Measurements from ENCODE around the gene KDM3A.

The KDM3A gene

GRCh38 chr2:86518481-86518880 is 77.3 kb downstream of the KDM3A start:
- no peak for DNase-seq (ENCODE audit: low read depth)

DNA sequence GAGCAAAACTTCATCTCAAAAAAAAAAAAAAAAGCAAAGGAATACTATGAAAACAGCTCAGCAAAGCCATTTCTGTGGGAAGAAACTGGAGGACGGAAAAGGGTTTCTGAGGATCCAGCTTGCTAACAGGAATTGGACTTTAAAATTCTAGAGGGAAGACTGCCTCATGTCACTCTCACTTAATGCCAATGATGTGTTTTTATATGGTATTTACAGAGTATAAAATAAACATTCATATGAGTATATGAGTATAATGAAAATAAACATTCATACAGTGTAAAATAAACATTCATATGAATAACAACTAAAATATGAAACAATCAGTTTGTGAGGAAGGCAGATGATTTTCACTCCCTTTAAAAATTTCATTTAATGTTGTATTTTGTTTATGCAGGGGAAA is 78.2 kb downstream of the KDM3A start:
- DNase-seq (ENCODE audit: low read depth) = no peak

DNA sequence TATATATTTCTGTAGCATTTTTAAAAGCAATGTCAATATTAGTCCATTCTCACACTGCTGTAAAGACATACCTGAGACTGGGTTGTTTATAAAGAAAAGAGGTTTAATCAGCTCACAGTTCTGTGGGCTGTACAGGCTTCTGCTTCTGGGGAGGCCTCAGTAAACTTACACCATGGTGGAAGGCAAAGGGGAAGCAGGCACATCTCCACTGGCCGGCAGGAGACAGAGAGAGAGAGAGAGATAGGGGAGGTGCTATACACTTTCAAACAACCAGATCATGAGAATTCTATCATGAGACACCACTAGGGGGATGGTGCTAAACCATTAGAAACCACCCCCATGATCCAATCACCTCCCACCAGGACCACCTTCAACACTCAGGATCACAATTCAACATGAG is 79.0 kb downstream of the KDM3A start:
- DNase-seq (ENCODE audit: low read depth) = peak; percentile 22

DNA sequence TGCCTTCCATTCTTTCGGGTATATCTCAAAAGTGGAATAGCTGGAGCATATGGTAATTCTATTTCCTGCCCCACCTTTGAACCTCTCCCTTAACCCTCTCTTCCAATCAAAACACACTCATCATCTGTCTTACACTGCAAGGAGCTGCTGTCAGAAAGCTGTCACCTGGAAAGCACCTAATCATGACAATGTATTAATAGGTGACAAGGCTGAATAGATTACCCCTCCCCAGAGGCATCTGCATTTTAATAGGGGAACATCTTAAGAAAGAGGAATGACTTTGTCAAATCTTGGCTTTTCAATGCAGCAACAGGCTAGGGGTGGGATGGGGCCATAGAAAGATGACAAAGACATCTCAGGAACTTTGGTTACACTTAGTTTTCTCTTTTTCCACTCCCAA is 80.8 kb downstream of the KDM3A start:
- no peak for DNase-seq (ENCODE audit: low read depth)

- no peak for DNase-seq (ENCODE audit: low read depth)
Observed at GRCh38 chr2:86522711-86523110, 81.5 kb downstream of the KDM3A start.

DNA sequence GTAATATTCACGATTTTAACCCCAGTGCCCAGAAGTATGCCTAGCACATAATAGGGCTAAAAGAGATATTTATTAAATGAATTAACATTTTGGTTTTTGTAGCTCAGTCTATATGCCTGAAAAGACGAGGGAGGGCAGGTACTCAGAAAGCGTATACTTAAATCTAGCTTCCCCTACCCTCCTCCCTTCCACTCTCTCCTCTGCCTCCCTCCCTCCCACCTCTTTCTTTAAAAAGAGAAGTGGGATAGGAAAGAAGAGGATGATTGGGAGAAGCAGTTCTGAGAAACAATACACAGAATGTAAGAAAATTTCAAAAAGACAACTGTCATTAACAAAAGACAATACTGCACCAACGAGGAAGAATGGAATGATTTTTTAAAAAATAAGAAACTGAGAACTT is 82.3 kb downstream of the KDM3A start:
- no peak for DNase-seq (ENCODE audit: low read depth)

GRCh38 chr2:86525421-86526340 is 84.5 kb downstream of the KDM3A start:
- no peak for DNase-seq (ENCODE audit: low read depth)

DNA sequence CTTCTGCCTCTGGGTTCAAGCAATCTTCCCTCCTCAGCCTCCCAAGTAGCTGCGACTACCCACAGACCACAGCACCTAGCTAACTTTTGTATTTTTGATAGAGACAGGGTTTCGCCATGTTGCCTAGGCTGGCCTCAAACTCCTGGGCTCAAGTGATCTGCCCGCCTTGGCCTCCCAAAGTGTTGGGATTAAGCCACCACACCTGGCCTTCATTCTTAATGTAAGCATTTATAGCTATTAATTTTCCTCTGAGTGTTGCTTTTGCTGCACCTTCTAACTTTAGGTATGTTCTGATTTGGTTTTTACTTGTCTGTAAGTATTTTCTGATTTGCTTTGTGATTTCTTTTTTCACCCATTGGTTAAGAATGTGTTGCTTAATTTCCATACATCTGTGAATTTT is 92.4 kb downstream of the KDM3A start:
- no peak for DNase-seq (ENCODE audit: low read depth)

- no peak for DNase-seq (ENCODE audit: low read depth)
Observed at GRCh38 chr2:86541334-86541733, 100.2 kb downstream of the KDM3A start.

Data from CMK (cell line).